Keratinocyte (primary cell): ENCODE results near the gene NLGN1. TPM values are rescaled to one million over a fixed set of nuclear protein-coding genes. Genes with fewer than 3 reads are reported as not detected.

ENCODE experiments used
- DNase-seq: peaks from one replicate; pipeline ENCODE4 v3.0.0-alpha.2; 2011; ENCODE audit warnings: low read depth, missing footprints, low spot score
- FAIRE-seq: peaks from 2 replicates; lab custom pipeline; 2011; peaks lifted over from hg19 to GRCh38; lab: Jason Lieb, UNC
- H2AFZ ChIP-seq: 2 replicates; pipeline ENCODE4 v1.6.0; 2012; ENCODE audit warnings: low read length, control low read depth, inconsistent platforms; ENCODE audit not compliant: control insufficient read depth
- H3K27ac ChIP-seq: 2 replicates; pipeline ENCODE4 v1.5.1; 2011; ENCODE audit warnings: low read length; ENCODE audit not compliant: control insufficient read depth, insufficient read depth
- H3K27me3 ChIP-seq: 3 replicates; pipeline ENCODE4 v1.6.0; 2011; ENCODE audit warnings: low read length; ENCODE audit not compliant: control insufficient read depth, insufficient read depth; ENCODE audit errors: extremely low read depth
- H3K36me3 ChIP-seq, 2 experiments: 2 replicates in 1 of 2; 3 replicates in 1 of 2; pipeline ENCODE4 v1.5.1; 2011; ENCODE audit warnings: low read length in 2 of 2, mild to moderate bottlenecking in 1 of 2; ENCODE audit not compliant: control insufficient read depth in 2 of 2, insufficient read depth in 2 of 2; ENCODE audit errors: extremely low read depth in 1 of 2
- H3K4me1 ChIP-seq: 3 replicates; pipeline ENCODE4 v1.5.1; 2011; ENCODE audit warnings: low read length; ENCODE audit not compliant: control insufficient read depth, insufficient read depth; ENCODE audit errors: extremely low read depth
- H3K4me2 ChIP-seq: 3 replicates; pipeline ENCODE4 v1.6.0; 2011; ENCODE audit warnings: low read depth, low read length; ENCODE audit not compliant: control insufficient read depth, insufficient read depth; ENCODE audit errors: extremely low read depth
- H3K4me3 ChIP-seq, 3 experiments: fragments of 200-600 bp in 1 of 3; sonication (generic) in 1 of 3; 2 replicates in 2 of 3; 3 replicates in 1 of 3; pipeline ENCODE4 v1.5.1; 2011 to 2016; ENCODE audit warnings: low read length in 3 of 3, mild to moderate bottlenecking in 3 of 3, control low read depth in 2 of 3, inconsistent platforms in 1 of 3, low read depth in 1 of 3, mixed read lengths in 1 of 3, mixed run types in 1 of 3, moderate library complexity in 1 of 3; ENCODE audit not compliant: control insufficient read depth in 2 of 3, insufficient read depth in 2 of 3; ENCODE audit errors: extremely low read depth in 1 of 3
- H3K79me2 ChIP-seq: 2 replicates; pipeline ENCODE4 v1.6.0; 2012; ENCODE audit warnings: low read length; ENCODE audit not compliant: control insufficient read depth, insufficient read depth
- H3K9ac ChIP-seq: 3 replicates; pipeline ENCODE4 v1.6.0; 2011; ENCODE audit warnings: low read length; ENCODE audit not compliant: control insufficient read depth, insufficient read depth; ENCODE audit errors: extremely low read depth
- H3K9me1 ChIP-seq: 3 replicates; pipeline ENCODE4 v1.6.0; 2011; ENCODE audit warnings: low read length; ENCODE audit not compliant: control insufficient read depth, insufficient read depth; ENCODE audit errors: extremely low read depth
- H3K9me3 ChIP-seq: 2 replicates; pipeline ENCODE4 v1.5.1; 2012; ENCODE audit warnings: low read depth, low read length; ENCODE audit not compliant: control insufficient read depth
- H4K20me1 ChIP-seq: 3 replicates; pipeline ENCODE4 v1.6.0; 2011; ENCODE audit warnings: low read length; ENCODE audit not compliant: control insufficient read depth, insufficient read depth; ENCODE audit errors: extremely low read depth
- EZH2 ChIP-seq: IDR thresholded peaks from one replicate; pipeline ENCODE4 v1.6.1; 2012; ENCODE audit warnings: inconsistent platforms, mild to moderate bottlenecking, low read length, moderate library complexity
- dilution Hi-C: fragments of 300-500 bp; cut with MboI; formaldehyde crosslinking; loops from one replicate; pipeline ENCODE4 v1.7.0; 2020; ENCODE audit warnings: low sequenced_read_pairs; ENCODE audit not compliant: extremely low pct_ligation_motif_present
- polyA plus RNA-seq, 5 experiments: library from polyadenylated mRNA; depleted of rRNA in 3 of 5; stranded (reverse) in 3 of 5; stranded (forward) in 1 of 5; unstranded in 1 of 5; fragments of >200 nt; gene quantifications; 1 replicate in 1 of 5; 2 replicates in 3 of 5; 3 replicates in 1 of 5; pipeline versions ENCODE4 v1.2.1 to v1.2.3, GENCODE V29; 2011 to 2012; ENCODE audit warnings: missing spikeins in 2 of 5, low read depth in 1 of 5, low replicate concordance in 1 of 5
- TF ChIP-seq, protein P1 (sequence below), 3 experiments: IDR thresholded peaks in 1 of 3; conservative IDR thresholded peaks in 1 of 3; optimal IDR thresholded peaks in 1 of 3; 2 replicates in 2 of 3; 3 replicates in 1 of 3; pipeline versions ENCODE3 to v1.5.1; 2011; ENCODE audit warnings: low read length in 3 of 3, mild to moderate bottlenecking in 3 of 3, moderate library complexity in 2 of 3, control low read depth in 1 of 3, inconsistent platforms in 1 of 3; ENCODE audit not compliant: insufficient read depth in 2 of 3; ENCODE audit errors: extremely low read depth in 1 of 3

Gene NLGN1
- polyA plus RNA-seq, 1 donor (not counting 4 experiments of a cell fraction or from before 2014, with no cell fraction given): not detected

DNA sequence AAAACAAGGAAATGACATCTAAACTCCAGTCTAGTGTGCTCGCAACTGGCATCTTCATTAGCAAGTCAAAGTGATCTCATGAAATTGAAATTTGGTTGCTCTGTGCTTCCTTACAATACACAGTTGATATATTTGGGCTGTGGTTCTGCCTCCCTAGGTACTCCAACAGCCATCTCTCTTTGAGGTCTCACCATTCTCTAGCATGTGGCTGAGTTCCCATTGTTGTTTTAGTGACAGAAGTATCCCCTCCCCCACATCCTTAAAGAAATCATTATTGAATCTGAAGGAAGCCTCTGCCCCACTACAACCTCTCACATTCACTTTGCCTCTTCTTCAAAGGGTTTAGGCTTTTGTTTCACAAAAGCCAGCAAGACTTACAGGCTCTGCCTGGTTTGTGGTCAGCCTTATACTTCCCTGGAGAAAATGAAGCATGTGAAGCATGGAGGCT is 516.5 kb downstream of the NLGN1 start:
- Histone ChIP-seq H3K36me3 (no peaks in the 10 kb centered on the region), H3K9ac (no peak overlapping the region), H3K79me2 (no peaks in the 10 kb centered on the region), H2AFZ (no peak overlapping the region), H4K20me1 (no peaks in the 10 kb centered on the region), H3K4me3 (no peak overlapping the region), H3K27me3 (no peaks in the 10 kb centered on the region), H3K9me3 (no peaks in the 10 kb centered on the region), H3K4me2 (no peak overlapping the region), H3K27ac (no peak overlapping the region), H3K4me1 (no peaks in the 10 kb centered on the region), H3K9me1 (no peaks in the 10 kb centered on the region)
- dilution Hi-C loops: no loop called here
- TF ChIP-seq EZH2: no peak
- TF ChIP-seq, protein P1, sequence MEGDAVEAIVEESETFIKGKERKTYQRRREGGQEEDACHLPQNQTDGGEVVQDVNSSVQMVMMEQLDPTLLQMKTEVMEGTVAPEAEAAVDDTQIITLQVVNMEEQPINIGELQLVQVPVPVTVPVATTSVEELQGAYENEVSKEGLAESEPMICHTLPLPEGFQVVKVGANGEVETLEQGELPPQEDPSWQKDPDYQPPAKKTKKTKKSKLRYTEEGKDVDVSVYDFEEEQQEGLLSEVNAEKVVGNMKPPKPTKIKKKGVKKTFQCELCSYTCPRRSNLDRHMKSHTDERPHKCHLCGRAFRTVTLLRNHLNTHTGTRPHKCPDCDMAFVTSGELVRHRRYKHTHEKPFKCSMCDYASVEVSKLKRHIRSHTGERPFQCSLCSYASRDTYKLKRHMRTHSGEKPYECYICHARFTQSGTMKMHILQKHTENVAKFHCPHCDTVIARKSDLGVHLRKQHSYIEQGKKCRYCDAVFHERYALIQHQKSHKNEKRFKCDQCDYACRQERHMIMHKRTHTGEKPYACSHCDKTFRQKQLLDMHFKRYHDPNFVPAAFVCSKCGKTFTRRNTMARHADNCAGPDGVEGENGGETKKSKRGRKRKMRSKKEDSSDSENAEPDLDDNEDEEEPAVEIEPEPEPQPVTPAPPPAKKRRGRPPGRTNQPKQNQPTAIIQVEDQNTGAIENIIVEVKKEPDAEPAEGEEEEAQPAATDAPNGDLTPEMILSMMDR (optimal IDR thresholded peaks at IDR 0.05 in 1 of 3, IDR thresholded peaks at IDR 0.05 in 1 of 3, conservative IDR thresholded peaks at IDR 0.05 in 1 of 3; ENCODE audit: extremely low read depth in 1 of 3, insufficient read depth in 2 of 3, low read length in 3 of 3): no peak
- FAIRE-seq (no peak), DNase-seq (no peak)

DNA sequence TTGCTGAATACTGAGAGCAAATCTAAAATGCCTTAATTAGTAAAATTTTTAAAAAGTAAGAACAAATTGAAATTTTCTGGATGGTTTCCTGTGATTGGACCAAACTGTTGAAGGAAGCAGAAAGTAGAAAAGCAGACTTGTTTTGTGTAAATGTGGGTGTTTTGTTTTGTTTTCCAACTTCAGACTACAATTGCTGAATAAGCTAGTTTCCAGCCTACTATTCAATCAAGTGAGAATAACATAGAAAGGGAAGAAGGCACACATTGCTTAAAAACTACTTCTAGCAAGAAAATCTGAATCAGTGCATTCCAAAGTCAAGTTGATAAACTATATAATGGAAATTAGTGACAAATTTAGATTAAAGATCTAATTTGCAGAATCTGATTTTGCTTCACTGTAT is 519.3 kb downstream of the NLGN1 start:
- no peaks in the 10 kb centered on the region for H3K4me1 ChIP-seq
- no peaks in the 10 kb centered on the region for H3K79me2 ChIP-seq
- FAIRE-seq (no peak), DNase-seq (no peak)
- H3K9ac ChIP-seq: no peak overlapping the region
- no peaks in the 10 kb centered on the region for H3K9me1 ChIP-seq
- H4K20me1 ChIP-seq: no peaks in the 10 kb centered on the region
- dilution Hi-C loops: no loop called here
- no peaks in the 10 kb centered on the region for H3K36me3 ChIP-seq
- H3K27me3 ChIP-seq: no peaks in the 10 kb centered on the region
- TF ChIP-seq, protein P1 (optimal IDR thresholded peaks at IDR 0.05 in 1 of 3, IDR thresholded peaks at IDR 0.05 in 1 of 3, conservative IDR thresholded peaks at IDR 0.05 in 1 of 3; ENCODE audit: extremely low read depth in 1 of 3, insufficient read depth in 2 of 3, low read length in 3 of 3): no peak
- TF ChIP-seq EZH2: no peak
- H2AFZ ChIP-seq: no peak overlapping the region
- H3K9me3 ChIP-seq: no peaks in the 10 kb centered on the region
- no peak overlapping the region for H3K4me3 ChIP-seq
- H3K4me2 ChIP-seq: no peak overlapping the region
- no peak overlapping the region for H3K27ac ChIP-seq
